ENCODE measurements around the gene MIEF1.

DNA sequence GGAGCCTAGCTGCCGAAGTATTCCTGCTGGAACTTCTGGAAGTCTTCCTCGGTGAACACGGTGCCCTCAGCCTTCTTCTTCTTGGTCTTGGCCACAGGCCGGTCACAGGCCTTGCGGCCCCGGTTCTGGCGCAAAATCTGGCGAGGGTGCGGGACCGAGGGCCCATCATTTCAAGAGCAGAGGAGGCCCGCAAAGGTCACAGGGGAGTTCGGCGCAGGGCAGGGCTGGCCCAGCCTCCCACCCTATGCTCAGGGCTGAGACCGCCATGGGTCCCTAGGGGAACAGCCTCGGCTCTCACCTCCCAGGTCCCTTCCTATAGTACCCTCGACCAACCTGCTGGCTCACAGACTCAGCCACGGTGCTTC, 27.4 kb downstream of the MIEF1 start:
- TF ChIP-seq, protein P1, sequence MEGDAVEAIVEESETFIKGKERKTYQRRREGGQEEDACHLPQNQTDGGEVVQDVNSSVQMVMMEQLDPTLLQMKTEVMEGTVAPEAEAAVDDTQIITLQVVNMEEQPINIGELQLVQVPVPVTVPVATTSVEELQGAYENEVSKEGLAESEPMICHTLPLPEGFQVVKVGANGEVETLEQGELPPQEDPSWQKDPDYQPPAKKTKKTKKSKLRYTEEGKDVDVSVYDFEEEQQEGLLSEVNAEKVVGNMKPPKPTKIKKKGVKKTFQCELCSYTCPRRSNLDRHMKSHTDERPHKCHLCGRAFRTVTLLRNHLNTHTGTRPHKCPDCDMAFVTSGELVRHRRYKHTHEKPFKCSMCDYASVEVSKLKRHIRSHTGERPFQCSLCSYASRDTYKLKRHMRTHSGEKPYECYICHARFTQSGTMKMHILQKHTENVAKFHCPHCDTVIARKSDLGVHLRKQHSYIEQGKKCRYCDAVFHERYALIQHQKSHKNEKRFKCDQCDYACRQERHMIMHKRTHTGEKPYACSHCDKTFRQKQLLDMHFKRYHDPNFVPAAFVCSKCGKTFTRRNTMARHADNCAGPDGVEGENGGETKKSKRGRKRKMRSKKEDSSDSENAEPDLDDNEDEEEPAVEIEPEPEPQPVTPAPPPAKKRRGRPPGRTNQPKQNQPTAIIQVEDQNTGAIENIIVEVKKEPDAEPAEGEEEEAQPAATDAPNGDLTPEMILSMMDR (IDR thresholded peaks at IDR 0.05) = no peak
- no peak for TF ChIP-seq POLR2A (IDR thresholded peaks at IDR 0.05)
- TF ChIP-seq POLR2AphosphoS5 (IDR thresholded peaks at IDR 0.05) = no peak

Measured in prostate gland (tissue), 2 donors.